Measurements from ENCODE around the gene ZPR1.

Gene ZPR1

DNA sequence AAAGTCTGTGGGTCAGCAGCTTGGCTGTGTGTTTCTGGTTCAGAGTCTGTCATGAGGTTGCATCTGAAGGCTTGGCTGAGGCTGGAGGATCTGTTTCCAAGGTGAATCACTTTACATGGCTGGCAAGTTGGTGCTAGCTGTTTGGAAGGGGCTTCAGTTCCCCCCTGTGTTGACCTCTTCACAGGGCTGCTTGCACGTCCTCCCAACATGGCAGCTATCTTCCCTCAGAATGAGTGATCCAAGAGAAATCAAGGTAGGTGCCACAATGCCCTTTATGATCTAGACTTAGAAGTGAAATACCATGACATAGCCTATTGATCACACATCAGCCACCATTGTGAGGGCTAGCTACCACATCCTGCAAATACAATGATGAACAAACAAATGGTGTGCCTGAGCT lies 25.3 kb upstream of the ZPR1 start:
- H4K20me1 ChIP-seq (ENCODE audit: low read depth, low read length): no peaks in the 10 kb centered on the region
- H2AFZ ChIP-seq (ENCODE audit: low read depth, low read length, severe bottlenecking): no peak overlapping the region
- no peak overlapping the region for H3K4me3 ChIP-seq (ENCODE audit: insufficient read depth, low read length, poor library complexity, severe bottlenecking)
- H3K79me2 ChIP-seq (ENCODE audit: insufficient read depth, low read length): no peaks in the 10 kb centered on the region
- 0 out of 2 replicates have a peak, but pooled peaks cover 2% of the 10 kb centered on the region for H3F3A ChIP-seq (ENCODE audit: insufficient read depth)
- no peak overlapping the region for H3K4me2 ChIP-seq (ENCODE audit: low read depth, low read length, poor library complexity, severe bottlenecking)
- H3K9ac ChIP-seq (ENCODE audit: low read length): no peak overlapping the region
- no peak overlapping the region for H3K27ac ChIP-seq (ENCODE audit: low read depth, low read length)
- no peaks in the 10 kb centered on the region for H3K36me3 ChIP-seq (ENCODE audit: low read length)
- TF ChIP-seq EZH2phosphoT487 (conservative IDR thresholded peaks at IDR 0.05; ENCODE audit: low read length): no peak
- TF ChIP-seq, protein P1, sequence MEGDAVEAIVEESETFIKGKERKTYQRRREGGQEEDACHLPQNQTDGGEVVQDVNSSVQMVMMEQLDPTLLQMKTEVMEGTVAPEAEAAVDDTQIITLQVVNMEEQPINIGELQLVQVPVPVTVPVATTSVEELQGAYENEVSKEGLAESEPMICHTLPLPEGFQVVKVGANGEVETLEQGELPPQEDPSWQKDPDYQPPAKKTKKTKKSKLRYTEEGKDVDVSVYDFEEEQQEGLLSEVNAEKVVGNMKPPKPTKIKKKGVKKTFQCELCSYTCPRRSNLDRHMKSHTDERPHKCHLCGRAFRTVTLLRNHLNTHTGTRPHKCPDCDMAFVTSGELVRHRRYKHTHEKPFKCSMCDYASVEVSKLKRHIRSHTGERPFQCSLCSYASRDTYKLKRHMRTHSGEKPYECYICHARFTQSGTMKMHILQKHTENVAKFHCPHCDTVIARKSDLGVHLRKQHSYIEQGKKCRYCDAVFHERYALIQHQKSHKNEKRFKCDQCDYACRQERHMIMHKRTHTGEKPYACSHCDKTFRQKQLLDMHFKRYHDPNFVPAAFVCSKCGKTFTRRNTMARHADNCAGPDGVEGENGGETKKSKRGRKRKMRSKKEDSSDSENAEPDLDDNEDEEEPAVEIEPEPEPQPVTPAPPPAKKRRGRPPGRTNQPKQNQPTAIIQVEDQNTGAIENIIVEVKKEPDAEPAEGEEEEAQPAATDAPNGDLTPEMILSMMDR (IDR thresholded peaks at IDR 0.05; ENCODE audit: insufficient read depth, low read length, poor library complexity, severe bottlenecking): no peak
- H3K27me3 ChIP-seq (ENCODE audit: low read length): no peaks in the 10 kb centered on the region
- H3K9me3 ChIP-seq (ENCODE audit: insufficient read depth, low read length): no peaks in the 10 kb centered on the region
- H3K9me2 ChIP-seq (replicated peaks; ENCODE audit: insufficient read depth, low read length): no peaks in the 10 kb centered on the region

DNA sequence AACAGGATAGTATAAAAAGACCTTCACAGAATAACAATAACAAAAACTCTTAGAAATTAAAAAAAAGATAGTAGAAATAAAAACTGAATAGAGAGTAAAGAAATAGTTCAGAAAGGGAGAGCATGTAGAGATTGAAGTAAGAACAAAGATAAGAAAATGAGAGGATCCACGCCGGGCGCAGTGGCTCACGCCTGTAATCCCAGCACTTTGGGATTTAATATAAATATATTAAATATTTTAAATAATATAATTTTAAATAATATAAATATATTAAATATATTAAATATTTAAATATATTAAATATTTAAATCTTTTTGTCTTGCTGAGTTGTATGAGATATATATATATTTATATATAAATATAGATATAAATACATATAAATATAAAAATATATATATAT lies 24.3 kb upstream of the ZPR1 start:
- H4K20me1 ChIP-seq (ENCODE audit: low read depth, low read length): no peaks in the 10 kb centered on the region
- H3K27ac ChIP-seq (ENCODE audit: low read depth, low read length): no peak overlapping the region
- H3K79me2 ChIP-seq (ENCODE audit: insufficient read depth, low read length): no peaks in the 10 kb centered on the region
- H3K4me2 ChIP-seq (ENCODE audit: low read depth, low read length, poor library complexity, severe bottlenecking): no peak overlapping the region
- no peak overlapping the region for H3K4me3 ChIP-seq (ENCODE audit: insufficient read depth, low read length, poor library complexity, severe bottlenecking)
- H3K27me3 ChIP-seq (ENCODE audit: low read length): no peaks in the 10 kb centered on the region
- H3F3A ChIP-seq (ENCODE audit: insufficient read depth): 0 out of 2 replicates have a peak, but pooled peaks cover 2% of the 10 kb centered on the region
- no peak overlapping the region for H3K9ac ChIP-seq (ENCODE audit: low read length)
- H2AFZ ChIP-seq (ENCODE audit: low read depth, low read length, severe bottlenecking): no peak overlapping the region
- no peaks in the 10 kb centered on the region for H3K9me3 ChIP-seq (ENCODE audit: insufficient read depth, low read length)
- no peaks in the 10 kb centered on the region for H3K9me2 ChIP-seq (replicated peaks; ENCODE audit: insufficient read depth, low read length)
- H3K36me3 ChIP-seq (ENCODE audit: low read length): no peaks in the 10 kb centered on the region
- TF ChIP-seq EZH2phosphoT487 (conservative IDR thresholded peaks at IDR 0.05; ENCODE audit: low read length): no peak
- TF ChIP-seq, protein P1 (IDR thresholded peaks at IDR 0.05; ENCODE audit: insufficient read depth, low read length, poor library complexity, severe bottlenecking): no peak

DNA sequence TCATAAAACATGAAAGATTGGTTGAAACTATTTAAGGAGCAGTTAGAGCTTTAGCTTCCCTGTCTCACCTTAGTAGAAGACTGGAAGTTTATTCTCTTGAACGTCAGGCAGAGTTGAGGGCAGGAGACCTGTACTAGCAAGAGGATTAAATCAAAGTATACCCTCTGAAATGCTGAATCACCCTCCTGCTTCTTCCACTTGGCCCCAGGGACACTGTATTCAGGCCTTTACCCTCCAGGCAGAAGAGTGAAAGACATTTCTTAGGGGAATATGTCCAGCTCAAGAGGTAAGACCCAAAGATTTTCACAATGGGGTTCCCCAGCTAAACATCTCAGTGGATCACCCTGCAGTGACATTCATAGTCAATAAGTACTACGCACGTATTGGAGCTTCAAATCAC lies 23.4 kb upstream of the ZPR1 start:
- Histone ChIP-seq H2AFZ (ENCODE audit: low read depth, low read length, severe bottlenecking) (no peak overlapping the region), H3K27me3 (ENCODE audit: low read length) (no peaks in the 10 kb centered on the region), H3F3A (ENCODE audit: insufficient read depth) (0 out of 2 replicates have a peak, but pooled peaks cover 2% of the 10 kb centered on the region), H4K20me1 (ENCODE audit: low read depth, low read length) (no peaks in the 10 kb centered on the region), H3K79me2 (ENCODE audit: insufficient read depth, low read length) (no peaks in the 10 kb centered on the region), H3K9me3 (ENCODE audit: insufficient read depth, low read length) (no peaks in the 10 kb centered on the region), H3K4me2 (ENCODE audit: low read depth, low read length, poor library complexity, severe bottlenecking) (no peak overlapping the region), H3K9me2 (replicated peaks; ENCODE audit: insufficient read depth, low read length) (no peaks in the 10 kb centered on the region), H3K27ac (ENCODE audit: low read depth, low read length) (no peak overlapping the region), H3K4me3 (ENCODE audit: insufficient read depth, low read length, poor library complexity, severe bottlenecking) (no peak overlapping the region), H3K36me3 (ENCODE audit: low read length) (no peaks in the 10 kb centered on the region), H3K9ac (ENCODE audit: low read length) (no peak overlapping the region)
- TF ChIP-seq, protein P1 (IDR thresholded peaks at IDR 0.05; ENCODE audit: insufficient read depth, low read length, poor library complexity, severe bottlenecking): no peak
- TF ChIP-seq EZH2phosphoT487 (conservative IDR thresholded peaks at IDR 0.05; ENCODE audit: low read length): no peak

All from SU-DHL-6 (cell line).